IMR-90 (cell line): Measurements from ENCODE around the gene SFXN3. TPM values are rescaled to one million over a fixed set of nuclear protein-coding genes. Genes with fewer than 3 reads are reported as not detected.

Source experiments
- ATAC-seq: fragments of 200-7000 bp; cut with Tn5 transposase; 2 replicates; pipeline ENCODE4 v1.9.1; 2020; ENCODE audit warnings: low read depth, mild to moderate bottlenecking, moderate library complexity
- BruUV-seq: library from RNA; stranded (reverse); fragments of 400-500 nt; replicated peaks from 2 replicates; lab custom pipeline; 2021; lab: Mats Ljungman, UMichigan
- CTCF ChIA-PET: fragments of 300-600 bp; formaldehyde crosslinking; extraction: SDS; loops from one replicate; lab custom pipeline; 2021; ENCODE audit warnings: antibody characterized with exemption; lab: Yijun Ruan, JAX
- POLR2A ChIA-PET: fragments of 300-600 bp; sonication (Branson Sonifier 250); formaldehyde crosslinking; loops from one replicate; lab custom pipeline; 2022; ENCODE audit warnings: antibody characterized with exemption; ENCODE audit not compliant: unreplicated experiment; lab: Charles Lee
- DNase-seq: peaks from one replicate; pipeline ENCODE4 v3.0.0; 2013
- H2AFZ ChIP-seq: replicated peaks from 2 replicates; pipeline ENCODE3; 2013; ENCODE audit warnings: low read length, mild to moderate bottlenecking; ENCODE audit not compliant: poor library complexity
- H2AK5ac ChIP-seq: 2 replicates; pipeline ENCODE4 v1.6.1; 2013; ENCODE audit warnings: low read depth, low read length, inconsistent platforms
- H2AK9ac ChIP-seq: replicated peaks from 2 replicates; pipeline ENCODE3; 2013; ENCODE audit warnings: mild to moderate bottlenecking, low read depth, low read length, moderate library complexity; ENCODE audit not compliant: poor library complexity
- H2BK120ac ChIP-seq: 2 replicates; pipeline ENCODE4 v1.6.1; 2013; ENCODE audit warnings: low read depth, low read length, inconsistent platforms
- H2BK15ac ChIP-seq: 3 replicates; pipeline ENCODE4 v1.6.1; 2013; ENCODE audit warnings: low read depth, low read length, inconsistent platforms
- H2BK20ac ChIP-seq: 2 replicates; pipeline ENCODE4 v1.6.1; 2013; ENCODE audit warnings: low read depth, mild to moderate bottlenecking, inconsistent platforms, low read length, moderate library complexity
- H2BK5ac ChIP-seq: 2 replicates; pipeline ENCODE4 v1.6.1; 2013; ENCODE audit warnings: mild to moderate bottlenecking, low read depth, low read length, inconsistent platforms; ENCODE audit not compliant: poor library complexity, severe bottlenecking
- H3K14ac ChIP-seq: replicated peaks from 2 replicates; pipeline ENCODE4 v1.6.1; 2013; ENCODE audit warnings: low read depth, low read length, inconsistent platforms
- H3K18ac ChIP-seq: 2 replicates; pipeline ENCODE4 v1.6.1; 2013; ENCODE audit warnings: low read depth, low read length, control low read depth
- H3K23ac ChIP-seq: 2 replicates; pipeline ENCODE4 v1.6.1; 2013; ENCODE audit warnings: low read depth, low read length, inconsistent platforms
- H3K27ac ChIP-seq: 2 replicates; pipeline ENCODE4 v1.5.1; 2013; ENCODE audit warnings: mild to moderate bottlenecking, control low read depth, low read length; ENCODE audit not compliant: insufficient read depth
- H3K27me3 ChIP-seq: 2 replicates; pipeline ENCODE4 v1.6.1; 2013; ENCODE audit warnings: low read length; ENCODE audit not compliant: control insufficient read depth, insufficient read depth
- H3K36me3 ChIP-seq: 2 replicates; pipeline ENCODE4 v1.6.1; 2013; ENCODE audit warnings: low read length, mixed read lengths; ENCODE audit not compliant: control insufficient read depth, insufficient read depth
- H3K4ac ChIP-seq: 2 replicates; pipeline ENCODE4 v1.6.1; 2013; ENCODE audit warnings: low read depth, low read length, inconsistent platforms
- H3K4me1 ChIP-seq: 2 replicates; pipeline ENCODE4 v1.6.1; 2013; ENCODE audit warnings: low read length, mixed read lengths; ENCODE audit not compliant: control insufficient read depth, insufficient read depth
- H3K4me2 ChIP-seq: 2 replicates; pipeline ENCODE4 v1.6.1; 2013; ENCODE audit warnings: low read depth, mild to moderate bottlenecking, control low read depth, low read length, moderate library complexity
- H3K4me3 ChIP-seq: 2 replicates; pipeline ENCODE4 v1.5.1; 2013; ENCODE audit warnings: low read depth, mild to moderate bottlenecking, control low read depth, low read length, moderate library complexity; ENCODE audit not compliant: insufficient read depth
- H3K56ac ChIP-seq: 2 replicates; pipeline ENCODE4 v1.6.1; 2013; ENCODE audit warnings: low read length, inconsistent platforms; ENCODE audit not compliant: insufficient read depth; ENCODE audit errors: extremely low read depth
- H3K79me1 ChIP-seq, 2 experiments: 2 replicates each; pipeline ENCODE4 v1.6.1; 2013; ENCODE audit warnings: low read length in 2 of 2, inconsistent platforms in 1 of 2, low read depth in 1 of 2
- H3K9ac ChIP-seq: 2 replicates; pipeline ENCODE4 v1.6.1; 2013; ENCODE audit warnings: low read depth, low read length, control low read depth
- H3K9me1 ChIP-seq: 2 replicates; pipeline ENCODE4 v1.6.1; 2013; ENCODE audit warnings: low read length, inconsistent platforms; ENCODE audit not compliant: insufficient read depth
- H3K9me3 ChIP-seq: 2 replicates; pipeline ENCODE4 v1.6.1; 2013; ENCODE audit warnings: low read length; ENCODE audit not compliant: control insufficient read depth, insufficient read depth
- H4K20me1 ChIP-seq: 2 replicates; pipeline ENCODE4 v1.6.1; 2013; ENCODE audit warnings: low read length, inconsistent platforms; ENCODE audit not compliant: insufficient read depth
- H4K5ac ChIP-seq: 2 replicates; pipeline ENCODE4 v1.6.1; 2013; ENCODE audit warnings: mild to moderate bottlenecking, low read depth, low read length, control low read depth
- H4K8ac ChIP-seq, 2 experiments: 2 replicates each; pipeline ENCODE4 v1.6.1; 2013; ENCODE audit warnings: low read depth in 2 of 2, low read length in 2 of 2, control low read depth in 1 of 2, inconsistent platforms in 1 of 2
- H4K91ac ChIP-seq: 2 replicates; pipeline ENCODE4 v1.6.1; 2013; ENCODE audit warnings: low read depth, low read length, inconsistent platforms; ENCODE audit not compliant: insufficient read depth
- CTCF ChIP-seq: conservative IDR thresholded peaks from 2 replicates; pipeline ENCODE4 v1.5.1; 2012; ENCODE audit warnings: mild to moderate bottlenecking, low read depth, low read length, improper control_type of control experiment
- FOS ChIP-seq: fragments of 150-350 bp; IDR thresholded peaks from 2 replicates; pipeline ENCODE4 v1.6.1; 2016; ENCODE audit warnings: low read depth, low read length
- RAD21 ChIP-seq: IDR thresholded peaks from 2 replicates; pipeline ENCODE4 v1.6.1; 2012; ENCODE audit warnings: low read length, improper control_type of control experiment
- RCOR1 ChIP-seq: IDR thresholded peaks from 2 replicates; pipeline ENCODE4 v1.6.1; 2012; ENCODE audit warnings: mild to moderate bottlenecking, low read length, improper control_type of control experiment; ENCODE audit not compliant: insufficient replicate concordance
- RFX5 ChIP-seq: IDR thresholded peaks from 2 replicates; pipeline ENCODE4 v1.8.0; 2012; ENCODE audit warnings: low read depth, mild to moderate bottlenecking, low read length, moderate library complexity
- WGBS, 2 experiments: methylation state at CpG; one replicate each; pipeline versions ENCODE4 v1.1.5 to v1.1.7; 2013; ENCODE audit warnings: missing lambda C conversion rate in 2 of 2; ENCODE audit not compliant: insufficient read length in 1 of 2; ENCODE audit errors: extremely low coverage in 2 of 2; 5-methylcytosine and 5-hydroxymethylcytosine counted together
- dilution Hi-C: fragments of 300-500 bp; cut with HindIII; formaldehyde crosslinking; loops from one replicate; pipeline ENCODE4 v1.14.3; 2018; ENCODE audit warnings: low sequenced_read_pairs; ENCODE audit not compliant: unreplicated experiment
- in situ Hi-C: fragments of 300-500 bp; cut with MboI; formaldehyde crosslinking; loops from 3 replicates; pipeline ENCODE4 v1.14.3; 2019; ENCODE audit warnings: low sequenced_read_pairs, inconsistent platforms, mixed read lengths
- intact Hi-C: fragments of 100-400 bp; cut with micrococcal nuclease; formaldehyde crosslinking; loops from 2 replicates; pipeline ENCODE4 v1.10.0; 2022
- polyA plus RNA-seq, 3 experiments: library from polyadenylated mRNA; depleted of rRNA; stranded (reverse); fragments of >200 nt; gene quantifications; 2 replicates each; pipeline ENCODE4 v1.2.3, GENCODE V29; 2012; ENCODE audit warnings: low replicate concordance in 1 of 3
- total RNA-seq: library from RNA; depleted of rRNA; stranded (reverse); fragments of >200 nt; gene quantifications from 2 replicates; pipeline ENCODE4 v1.2.3, GENCODE V29; 2012
- TF ChIP-seq, protein P1 (sequence below): fragments of 150-350 bp; IDR thresholded peaks from 2 replicates; pipeline ENCODE4 v1.6.1; 2017; ENCODE audit warnings: mild to moderate bottlenecking, antibody characterized with exemption, low read length, low read depth

Gene SFXN3
- total and polyA plus RNA-seq, 2 of the 4 experiments (the other 2 are of a cell fraction): 64.7 to 77.2 TPM

GRCh38 chr10:101007915-101008822, 22.9 kb upstream of the SFXN3 start:
- H4K20me1 ChIP-seq: peaks cover 46% of the 10 kb centered on the region
- H3K9ac ChIP-seq: peak overlapping the region; percentile 21; the same call in 1 of the 2 replicates
- peak overlapping the region; percentile 87 for H3K18ac ChIP-seq
- peak overlapping the region; percentile 73 for H3K27ac ChIP-seq
- no TSS peak for BruUV-seq
- intact Hi-C loops (no loop called here), dilution Hi-C loops (no loop called here), in situ Hi-C loops (no loop called here)
- no peak for DNase-seq
- H3K79me1 ChIP-seq: peaks cover 18 to 54% of the 10 kb centered on the region in 2 experiments; a peak in 3 of 4 replicates
- peak overlapping the region; percentile 35 for H3K4me2 ChIP-seq
- H4K5ac ChIP-seq: peak overlapping the region; percentile 69
- peak overlapping the region; percentile 77 for H4K91ac ChIP-seq
- peak overlapping the region; percentile 36 for H2BK120ac ChIP-seq
- H2BK20ac ChIP-seq: peak overlapping the region; percentile 60
- peak overlapping the region; percentile 65 for H3K4ac ChIP-seq
- H3K14ac ChIP-seq: peak overlapping the region; percentile 84
- H4K8ac ChIP-seq: peak overlapping the region in 1 of 2 experiments; percentile 71; a peak in 1 of 4 replicates
- WGBS, 2 experiments: 47% methylated on average over 4 of the region's 13 CpGs; no CpG with 5 or more reads in 1 of the 2 experiments
- H3K36me3 ChIP-seq: peaks cover 37% of the 10 kb centered on the region
- H2BK5ac ChIP-seq: peak overlapping the region; percentile 79
- H3K4me3 ChIP-seq: no peak overlapping the region
- peak overlapping the region; percentile 76 for H2AK9ac ChIP-seq
- peak overlapping the region; percentile 4; the same call in 1 of the 3 replicates for H2BK15ac ChIP-seq
- H2AK5ac ChIP-seq: peak overlapping the region; percentile 98
- peaks cover 30% of the 10 kb centered on the region for H3K4me1 ChIP-seq
- H3K23ac ChIP-seq: peak overlapping the region; percentile 33
- CTCF ChIA-PET: interaction anchor here (0.6 to 1.5 kb wide), 4 partner anchors 10 to 84 kb away, joined by 4 to 5 read pairs (median 4); partner anchors contain the start of genes PDZD7 and SFXN3
- no peaks in the 10 kb centered on the region for H3K9me3 ChIP-seq
- peaks cover 20% of the 10 kb centered on the region for H3K9me1 ChIP-seq
- peak; percentile 2; the same call in 1 of the 2 replicates for ATAC-seq
- POLR2A ChIA-PET: interaction anchor here (0.6 to 1.0 kb wide), 2 partner anchors 9 to 1115 kb away, joined by 4 to 5 read pairs; partner anchors contain the start of gene LZTS2
- no peaks in the 10 kb centered on the region for H3K27me3 ChIP-seq
- peak overlapping the region; percentile 28; the same call in 1 of the 2 replicates for H3K56ac ChIP-seq
- peak overlapping the region; percentile 34 for H2AFZ ChIP-seq
- TF ChIP-seq FOS (no peak), CTCF (no peak), RFX5 (no peak), RAD21 (no peak), RCOR1 (no peak)
- TF ChIP-seq, protein P1, sequence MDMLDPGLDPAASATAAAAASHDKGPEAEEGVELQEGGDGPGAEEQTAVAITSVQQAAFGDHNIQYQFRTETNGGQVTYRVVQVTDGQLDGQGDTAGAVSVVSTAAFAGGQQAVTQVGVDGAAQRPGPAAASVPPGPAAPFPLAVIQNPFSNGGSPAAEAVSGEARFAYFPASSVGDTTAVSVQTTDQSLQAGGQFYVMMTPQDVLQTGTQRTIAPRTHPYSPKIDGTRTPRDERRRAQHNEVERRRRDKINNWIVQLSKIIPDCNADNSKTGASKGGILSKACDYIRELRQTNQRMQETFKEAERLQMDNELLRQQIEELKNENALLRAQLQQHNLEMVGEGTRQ: 0 out of 2 replicates have a peak, but pooled peaks have one; percentile 5
